ENCODE data around the gene GPR87. TPM values are rescaled to one million over a fixed set of nuclear protein-coding genes. Genes with fewer than 3 reads are reported as not detected.

Gene GPR87
- total RNA-seq, 1 experiment from 2014 or later = not detected

DNA sequence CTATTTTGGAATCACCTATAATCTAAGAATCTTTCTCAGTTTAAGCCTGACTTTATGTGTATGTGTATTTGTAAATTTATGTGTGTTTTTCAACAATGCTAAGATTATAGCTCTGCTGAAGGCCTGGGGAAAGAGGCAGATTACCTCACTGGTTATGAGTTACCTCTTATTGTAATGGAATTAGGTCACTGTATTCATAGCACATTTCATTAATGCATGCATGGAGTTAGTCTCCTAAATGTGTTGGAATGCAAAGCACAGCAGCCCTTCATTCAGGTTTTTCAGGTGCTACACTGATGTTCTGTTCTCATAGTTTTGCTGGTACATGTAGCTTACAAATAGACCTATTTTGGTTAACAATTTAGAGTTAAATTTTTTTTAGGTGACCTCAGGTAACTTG lies 9.5 kb downstream of the GPR87 start (continued):
- TF ChIP-seq, protein P1, sequence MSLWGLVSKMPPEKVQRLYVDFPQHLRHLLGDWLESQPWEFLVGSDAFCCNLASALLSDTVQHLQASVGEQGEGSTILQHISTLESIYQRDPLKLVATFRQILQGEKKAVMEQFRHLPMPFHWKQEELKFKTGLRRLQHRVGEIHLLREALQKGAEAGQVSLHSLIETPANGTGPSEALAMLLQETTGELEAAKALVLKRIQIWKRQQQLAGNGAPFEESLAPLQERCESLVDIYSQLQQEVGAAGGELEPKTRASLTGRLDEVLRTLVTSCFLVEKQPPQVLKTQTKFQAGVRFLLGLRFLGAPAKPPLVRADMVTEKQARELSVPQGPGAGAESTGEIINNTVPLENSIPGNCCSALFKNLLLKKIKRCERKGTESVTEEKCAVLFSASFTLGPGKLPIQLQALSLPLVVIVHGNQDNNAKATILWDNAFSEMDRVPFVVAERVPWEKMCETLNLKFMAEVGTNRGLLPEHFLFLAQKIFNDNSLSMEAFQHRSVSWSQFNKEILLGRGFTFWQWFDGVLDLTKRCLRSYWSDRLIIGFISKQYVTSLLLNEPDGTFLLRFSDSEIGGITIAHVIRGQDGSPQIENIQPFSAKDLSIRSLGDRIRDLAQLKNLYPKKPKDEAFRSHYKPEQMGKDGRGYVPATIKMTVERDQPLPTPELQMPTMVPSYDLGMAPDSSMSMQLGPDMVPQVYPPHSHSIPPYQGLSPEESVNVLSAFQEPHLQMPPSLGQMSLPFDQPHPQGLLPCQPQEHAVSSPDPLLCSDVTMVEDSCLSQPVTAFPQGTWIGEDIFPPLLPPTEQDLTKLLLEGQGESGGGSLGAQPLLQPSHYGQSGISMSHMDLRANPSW (CRISPR knock-in tag; conservative IDR thresholded peaks at IDR 0.05; ENCODE audit: low read depth) = no peak
- TF ChIP-seq MXD4 (CRISPR knock-in tag; IDR thresholded peaks at IDR 0.05; ENCODE audit: borderline replicate concordance) (no peak), FOXK1 (CRISPR knock-in tag; IDR thresholded peaks at IDR 0.05) (no peak), ZNF263 (CRISPR knock-in tag; IDR thresholded peaks at IDR 0.05; ENCODE audit: low read depth) (no peak), RELA (CRISPR knock-in tag; IDR thresholded peaks at IDR 0.05; ENCODE audit: borderline replicate concordance) (no peak), ZNF416 (CRISPR knock-in tag; IDR thresholded peaks at IDR 0.05) (no peak)

DNA sequence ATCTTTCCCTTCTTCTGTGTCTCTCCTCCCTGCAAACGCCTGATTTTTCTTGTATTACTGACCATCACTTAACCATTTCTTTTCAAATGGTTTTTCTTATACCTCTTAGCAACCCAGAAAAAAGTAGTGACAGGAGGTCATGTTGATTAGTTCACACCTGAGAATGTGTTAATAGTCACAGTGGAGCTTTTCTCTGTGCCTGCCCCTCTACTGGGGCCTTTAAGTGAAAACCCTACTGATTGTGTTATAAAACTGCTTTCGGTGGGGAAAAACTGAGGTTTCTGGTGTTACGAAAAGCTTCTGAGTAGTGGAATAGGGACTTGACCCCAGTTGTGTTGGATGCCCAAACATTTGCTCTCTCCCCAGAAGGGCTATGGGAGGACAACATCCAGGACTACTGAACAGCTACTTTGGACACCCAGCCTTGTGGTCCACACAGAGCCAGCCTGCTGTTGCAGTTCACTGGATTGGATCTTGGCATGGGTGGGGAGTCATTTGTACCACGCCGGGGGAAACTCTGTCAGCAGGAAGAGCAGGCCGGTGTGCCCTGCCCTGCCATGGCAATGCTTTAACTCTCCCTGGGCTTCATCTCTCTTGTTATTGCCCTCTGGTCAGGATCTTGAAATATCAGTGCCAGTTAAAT lies 10.3 kb downstream of the GPR87 start:
- H3K27ac Mint-ChIP-seq = peak overlapping the region; percentile 43; the same call in 1 of the 2 replicates
- DNase-seq (ENCODE audit: low spot score) = no peak
- POLR2A ChIA-PET = no interaction called here

More for the DNA sequence above, 10.3 kb downstream of the GPR87 start:
- CTCF ChIA-PET = interaction anchor here (0.7 to 2.0 kb wide), 5 partner anchors 8 to 138 kb away, joined by 3 to 7 read pairs (median 4); no protein-coding TSS in a partner anchor
- Mint-ChIP-seq H3K4me3 (no peak overlapping the region), H3K4me1 (peaks cover 48% of the 10 kb centered on the region), H3K36me3 (no peaks in the 10 kb centered on the region), H3K9me3 (no peaks in the 10 kb centered on the region), H3K27me3 (ENCODE audit: low read depth) (no peaks in the 10 kb centered on the region)
- TF ChIP-seq NR3C1 (CRISPR knock-in tag; conservative IDR thresholded peaks at IDR 0.05; ENCODE audit: low read depth) (no peak), EMX1 (CRISPR knock-in tag; IDR thresholded peaks at IDR 0.05) (no peak), CREM (CRISPR knock-in tag; IDR thresholded peaks at IDR 0.05) (no peak), ZNF138 (CRISPR knock-in tag; conservative IDR thresholded peaks at IDR 0.05) (no peak), PRRX2 (CRISPR knock-in tag; IDR thresholded peaks at IDR 0.05) (no peak), ZNF263 (CRISPR knock-in tag; IDR thresholded peaks at IDR 0.05; ENCODE audit: low read depth) (no peak), JAZF1 (CRISPR knock-in tag; IDR thresholded peaks at IDR 0.05) (no peak), ZNF317 (CRISPR knock-in tag; IDR thresholded peaks at IDR 0.05; ENCODE audit: borderline replicate concordance, low read depth) (no peak), ESRRA (CRISPR knock-in tag; IDR thresholded peaks at IDR 0.05; ENCODE audit: borderline replicate concordance) (no peak), ZNF219 (CRISPR knock-in tag; IDR thresholded peaks at IDR 0.05; ENCODE audit: borderline replicate concordance) (no peak), SMAD4 (CRISPR knock-in tag; IDR thresholded peaks at IDR 0.05) (no peak)
- TF ChIP-seq, protein P2, sequence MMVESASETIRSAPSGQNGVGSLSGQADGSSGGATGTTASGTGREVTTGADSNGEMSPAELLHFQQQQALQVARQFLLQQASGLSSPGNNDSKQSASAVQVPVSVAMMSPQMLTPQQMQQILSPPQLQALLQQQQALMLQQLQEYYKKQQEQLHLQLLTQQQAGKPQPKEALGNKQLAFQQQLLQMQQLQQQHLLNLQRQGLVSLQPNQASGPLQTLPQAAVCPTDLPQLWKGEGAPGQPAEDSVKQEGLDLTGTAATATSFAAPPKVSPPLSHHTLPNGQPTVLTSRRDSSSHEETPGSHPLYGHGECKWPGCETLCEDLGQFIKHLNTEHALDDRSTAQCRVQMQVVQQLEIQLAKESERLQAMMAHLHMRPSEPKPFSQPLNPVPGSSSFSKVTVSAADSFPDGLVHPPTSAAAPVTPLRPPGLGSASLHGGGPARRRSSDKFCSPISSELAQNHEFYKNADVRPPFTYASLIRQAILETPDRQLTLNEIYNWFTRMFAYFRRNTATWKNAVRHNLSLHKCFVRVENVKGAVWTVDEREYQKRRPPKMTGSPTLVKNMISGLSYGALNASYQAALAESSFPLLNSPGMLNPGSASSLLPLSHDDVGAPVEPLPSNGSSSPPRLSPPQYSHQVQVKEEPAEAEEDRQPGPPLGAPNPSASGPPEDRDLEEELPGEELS (CRISPR knock-in tag; IDR thresholded peaks at IDR 0.05) = no peak
- TF ChIP-seq, protein P3, sequence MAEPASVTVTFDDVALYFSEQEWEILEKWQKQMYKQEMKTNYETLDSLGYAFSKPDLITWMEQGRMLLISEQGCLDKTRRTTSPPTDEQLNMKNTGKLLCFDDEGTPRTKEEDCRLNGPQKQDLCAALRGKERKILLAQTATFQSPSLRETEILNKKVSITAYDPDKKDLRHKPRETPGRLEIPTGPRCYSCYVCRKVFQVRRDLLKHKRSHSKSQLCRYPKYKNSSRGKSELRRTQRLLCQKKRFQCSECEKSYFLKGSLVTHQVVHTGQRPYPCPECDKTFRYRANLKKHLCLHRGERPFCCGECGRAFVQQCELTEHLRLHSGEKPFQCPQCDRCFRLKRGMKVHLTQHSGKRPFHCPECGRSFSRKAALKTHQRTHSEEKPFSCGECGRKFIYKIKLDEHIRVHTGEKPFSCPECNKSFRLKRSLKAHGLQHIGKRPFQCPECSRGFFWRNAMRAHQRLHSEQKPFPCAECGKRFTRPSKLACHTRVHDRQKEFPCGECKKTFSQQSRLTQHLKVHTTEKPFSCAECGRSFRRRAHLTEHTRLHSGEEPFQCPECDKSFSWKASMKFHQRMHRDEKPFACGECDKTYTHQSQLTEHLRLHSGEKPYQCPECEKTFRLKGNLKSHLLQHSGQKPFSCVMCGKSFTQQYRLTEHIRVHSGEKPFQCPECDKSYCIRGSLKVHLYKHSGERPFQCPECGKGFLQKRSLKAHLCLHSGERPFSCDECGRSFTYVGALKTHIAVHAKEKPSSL (CRISPR knock-in tag; conservative IDR thresholded peaks at IDR 0.05) = no peak
- TF ChIP-seq, protein P4, sequence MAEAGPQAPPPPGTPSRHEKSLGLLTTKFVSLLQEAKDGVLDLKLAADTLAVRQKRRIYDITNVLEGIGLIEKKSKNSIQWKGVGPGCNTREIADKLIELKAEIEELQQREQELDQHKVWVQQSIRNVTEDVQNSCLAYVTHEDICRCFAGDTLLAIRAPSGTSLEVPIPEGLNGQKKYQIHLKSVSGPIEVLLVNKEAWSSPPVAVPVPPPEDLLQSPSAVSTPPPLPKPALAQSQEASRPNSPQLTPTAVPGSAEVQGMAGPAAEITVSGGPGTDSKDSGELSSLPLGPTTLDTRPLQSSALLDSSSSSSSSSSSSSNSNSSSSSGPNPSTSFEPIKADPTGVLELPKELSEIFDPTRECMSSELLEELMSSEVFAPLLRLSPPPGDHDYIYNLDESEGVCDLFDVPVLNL (CRISPR knock-in tag; IDR thresholded peaks at IDR 0.05; ENCODE audit: borderline replicate concordance, low read depth) = no peak
- no peak for ATAC-seq
